Fibroblast of mammary gland (primary cell): ENCODE data around the gene OR5AP2.
"Not testable (repeated sequence)": the region's sequence is repeated elsewhere in the genome, so short reads cannot be mapped to it uniquely, and the experiment has no call there.

Experiments
- DNase-seq: peaks from one replicate; pipeline ENCODE4 v3.0.0-alpha.2; 2010; ENCODE audit warnings: low read depth
- H3K4me3 ChIP-seq: 2 replicates; pipeline ENCODE4 v1.5.1; 2011; ENCODE audit warnings: low read depth, mild to moderate bottlenecking, low read length, moderate library complexity; ENCODE audit not compliant: control insufficient read depth
- CTCF ChIP-seq: conservative IDR thresholded peaks from 2 replicates; pipeline ENCODE4 v1.5.1; 2011; ENCODE audit warnings: low read depth, low read length, inconsistent platforms; ENCODE audit not compliant: control insufficient read depth, insufficient read depth

Gene OR5AP2

GRCh38 chr11:56636861-56637260 lies 5.4 kb downstream of the OR5AP2 start:
- no peak overlapping the region for H3K4me3 ChIP-seq
- TF ChIP-seq CTCF = no peak
- DNase-seq = no peak

- H3K4me3 ChIP-seq = no peak overlapping the region
- no peak for DNase-seq
- TF ChIP-seq CTCF = no peak
Observed at GRCh38 chr11:56632329-56632728, 9.9 kb downstream of the OR5AP2 start.

GRCh38 chr11:56625946-56626345 lies 16.3 kb downstream of the OR5AP2 start:
- TF ChIP-seq CTCF = no peak
- H3K4me3 ChIP-seq = no peak overlapping the region
- DNase-seq = no peak

- peak; percentile 41 for TF ChIP-seq CTCF
- H3K4me3 ChIP-seq = no peak overlapping the region
- DNase-seq = peak; percentile 67
Observed at GRCh38 chr11:56624661-56625110, 17.6 kb downstream of the OR5AP2 start.

GRCh38 chr11:56611174-56611573 lies 31.1 kb downstream of the OR5AP2 start:
- no peak for TF ChIP-seq CTCF
- no peak for DNase-seq
- no peak overlapping the region for H3K4me3 ChIP-seq

- not testable (repeated sequence) for H3K4me3 ChIP-seq, DNase-seq
Observed at GRCh38 chr11:56592088-56592717, 50.0 kb downstream of the OR5AP2 start.
